Type B pancreatic cell (in vitro differentiated cells): ENCODE data around the gene CNKSR3. TPM values are rescaled to one million over a fixed set of nuclear protein-coding genes. Genes with fewer than 3 reads are reported as not detected.

Source experiments
- DNase-seq: peaks from one replicate; pipeline ENCODE4 v3.0.0; 2021; ENCODE audit warnings: mixed read lengths; ENCODE audit not compliant: unreplicated experiment; ENCODE audit errors: extremely low spot score
- H3K27ac Mint-ChIP-seq: 2 replicates; pipeline ENCODE4 v1.8.0; 2021; ENCODE audit warnings: mild to moderate bottlenecking, mixed read lengths
- H3K27me3 Mint-ChIP-seq: 2 replicates; pipeline ENCODE4 v1.8.0; 2021; ENCODE audit warnings: mixed read lengths
- H3K36me3 Mint-ChIP-seq: 2 replicates; pipeline ENCODE4 v1.8.0; 2021; ENCODE audit warnings: mixed read lengths
- H3K4me1 Mint-ChIP-seq: one replicate; pipeline ENCODE4 v1.8.0; 2021; ENCODE audit warnings: mixed read lengths; ENCODE audit not compliant: unreplicated experiment
- H3K4me3 Mint-ChIP-seq: 2 replicates; pipeline ENCODE4 v1.8.0; 2021; ENCODE audit warnings: mild to moderate bottlenecking, mixed read lengths
- H3K9me3 Mint-ChIP-seq: 2 replicates; pipeline ENCODE4 v1.8.0; 2021; ENCODE audit warnings: mixed read lengths
- CTCF ChIP-seq: fragments of 200-600 bp; sonication (generic); conservative IDR thresholded peaks from 2 replicates; pipeline ENCODE4 v1.5.0; 2021; ENCODE audit warnings: antibody characterized with exemption, mild to moderate bottlenecking
- total RNA-seq: library from RNA; stranded (reverse); gene quantifications from 2 replicates; pipeline ENCODE4 v1.2.1, GENCODE V29; 2021; ENCODE audit warnings: low replicate concordance

Gene CNKSR3
- total RNA-seq, 1 donor from 2014 or later = 31.0 TPM

GRCh38 chr6:154377726-154378125 lies 132.8 kb downstream of the CNKSR3 start:
- Mint-ChIP-seq H3K27me3 (no peaks in the 10 kb centered on the region), H3K36me3 (no peaks in the 10 kb centered on the region), H3K27ac (no peak overlapping the region), H3K4me1 (peaks cover 9% of the 10 kb centered on the region), H3K4me3 (no peak overlapping the region), H3K9me3 (no peaks in the 10 kb centered on the region)
- TF ChIP-seq CTCF = no peak
- DNase-seq = no peak

GRCh38 chr6:154373971-154374370 lies 136.5 kb downstream of the CNKSR3 start:
- Mint-ChIP-seq H3K4me3 (no peak overlapping the region), H3K9me3 (no peaks in the 10 kb centered on the region), H3K27ac (no peak overlapping the region), H3K27me3 (no peaks in the 10 kb centered on the region), H3K36me3 (no peaks in the 10 kb centered on the region), H3K4me1 (peaks cover 11% of the 10 kb centered on the region)
- no peak for DNase-seq
- no peak for TF ChIP-seq CTCF

- Mint-ChIP-seq H3K27ac (no peak overlapping the region), H3K36me3 (no peaks in the 10 kb centered on the region), H3K4me3 (no peak overlapping the region), H3K27me3 (no peaks in the 10 kb centered on the region), H3K9me3 (no peaks in the 10 kb centered on the region), H3K4me1 (peaks cover 11% of the 10 kb centered on the region)
- no peak for DNase-seq
- TF ChIP-seq CTCF = no peak
Measured at GRCh38 chr6:154371281-154371680, 139.2 kb downstream of the CNKSR3 start.

GRCh38 chr6:154370545-154370944 lies 139.9 kb downstream of the CNKSR3 start:
- DNase-seq = no peak
- H3K4me1 Mint-ChIP-seq = peaks cover 11% of the 10 kb centered on the region
- no peak overlapping the region for H3K4me3 Mint-ChIP-seq
- no peaks in the 10 kb centered on the region for H3K27me3 Mint-ChIP-seq
- no peak overlapping the region for H3K27ac Mint-ChIP-seq
- H3K36me3 Mint-ChIP-seq = no peaks in the 10 kb centered on the region
- no peaks in the 10 kb centered on the region for H3K9me3 Mint-ChIP-seq
- peak; percentile 63 for TF ChIP-seq CTCF

GRCh38 chr6:154367839-154368695 lies 142.4 kb downstream of the CNKSR3 start:
- TF ChIP-seq CTCF = no peak
- Mint-ChIP-seq H3K27ac (no peak overlapping the region), H3K36me3 (no peaks in the 10 kb centered on the region), H3K4me1 (peaks cover 19% of the 10 kb centered on the region), H3K4me3 (no peak overlapping the region), H3K27me3 (no peaks in the 10 kb centered on the region), H3K9me3 (no peaks in the 10 kb centered on the region)
- DNase-seq = no peak
